HS-27A (cell line): Measurements from ENCODE around the gene PTPRE.

Source experiments
- DNase-seq: peaks from one replicate; pipeline ENCODE4 v3.0.0-alpha.2; 2012; ENCODE audit warnings: low read depth, missing footprints

Gene PTPRE

DNA sequence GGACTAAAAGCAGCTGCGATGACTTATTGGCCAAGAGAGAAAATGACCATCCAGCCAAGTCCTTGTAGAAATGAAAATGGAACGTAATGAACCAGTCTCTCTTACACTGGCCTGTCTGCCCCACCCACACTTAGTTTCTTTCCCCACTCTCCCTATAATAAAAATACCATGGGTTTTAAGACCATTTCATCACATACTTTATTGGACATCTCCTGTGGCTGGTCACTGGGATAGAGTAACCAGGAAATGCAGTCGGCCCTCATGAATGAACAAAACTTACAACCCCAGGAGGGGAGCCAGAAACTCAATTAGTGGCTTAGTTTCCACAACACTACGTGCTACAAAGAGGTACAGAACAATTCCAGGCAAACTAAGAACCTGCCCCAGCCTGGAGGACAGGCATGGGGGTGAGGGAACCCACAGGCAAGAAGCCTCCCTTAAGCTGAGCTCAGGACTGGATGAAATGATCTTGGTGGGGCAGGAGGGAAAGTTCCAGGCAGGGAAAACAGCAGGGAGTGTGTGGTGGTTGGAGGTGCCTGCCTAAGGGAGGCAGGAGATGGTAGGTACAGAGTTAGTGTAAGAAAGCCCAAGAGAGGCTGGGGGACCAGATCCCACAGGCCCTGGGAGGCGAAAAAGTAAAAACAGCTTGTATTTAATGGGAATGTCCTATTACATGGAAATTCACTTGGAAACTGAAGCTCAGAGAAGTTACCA is 189.7 kb downstream of the PTPRE start:
- DNase-seq, result no peak

GRCh38 chr10:128097783-128098182 is 190.9 kb downstream of the PTPRE start:
- DNase-seq, result no peak

- no peak for DNase-seq
These were observed 191.7 kb downstream of the PTPRE start for GRCh38 chr10:128098631-128099030.

- no peak for DNase-seq
These were observed 193.0 kb downstream of the PTPRE start for GRCh38 chr10:128099901-128100300.

DNA sequence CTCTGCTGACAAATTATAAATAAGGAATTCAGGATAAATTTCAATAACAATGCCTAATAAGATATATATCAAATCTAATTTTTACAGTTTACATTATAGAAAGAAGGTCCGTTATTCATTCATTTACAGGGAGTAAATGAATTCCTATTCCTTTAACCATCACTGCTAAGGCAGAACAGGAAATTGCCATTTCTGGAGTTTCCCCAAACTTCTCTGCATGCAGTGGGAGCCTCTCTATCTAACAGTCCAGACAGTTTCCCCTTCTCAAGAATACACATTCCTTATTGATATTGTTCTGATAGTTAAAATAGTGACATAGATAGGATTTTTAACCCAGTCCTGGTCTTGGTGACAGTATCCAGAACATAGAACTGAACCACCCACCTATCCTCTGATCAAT is 195.0 kb downstream of the PTPRE start:
- no peak for DNase-seq

- DNase-seq, result no peak
These were observed 195.8 kb downstream of the PTPRE start for GRCh38 chr10:128102480-128103228.

GRCh38 chr10:128103229-128103714 is 196.4 kb downstream of the PTPRE start:
- DNase-seq, result no peak

- no peak for DNase-seq
These were observed 198.5 kb downstream of the PTPRE start for GRCh38 chr10:128105383-128105782.

DNA sequence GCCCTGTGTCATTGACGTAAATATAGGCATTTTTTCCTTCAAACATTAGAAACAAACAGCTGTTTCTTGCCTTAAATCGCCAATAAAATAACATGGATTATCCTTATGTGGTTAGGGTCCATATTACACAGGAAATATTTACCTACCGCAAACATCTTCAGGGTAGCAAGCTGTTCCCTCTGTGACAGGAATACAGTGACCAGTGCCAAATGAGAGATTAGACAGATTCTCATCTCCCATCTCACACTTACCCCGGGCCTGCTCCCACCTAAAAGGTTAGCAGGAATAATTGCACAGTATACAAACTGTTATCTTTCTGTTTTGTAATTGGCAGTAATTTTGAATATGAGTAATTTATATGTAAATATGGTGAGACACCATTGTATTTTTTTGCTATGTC is 202.8 kb downstream of the PTPRE start:
- DNase-seq, result no peak

- DNase-seq, result no peak
These were observed 203.4 kb downstream of the PTPRE start for GRCh38 chr10:128110339-128110738.

DNA sequence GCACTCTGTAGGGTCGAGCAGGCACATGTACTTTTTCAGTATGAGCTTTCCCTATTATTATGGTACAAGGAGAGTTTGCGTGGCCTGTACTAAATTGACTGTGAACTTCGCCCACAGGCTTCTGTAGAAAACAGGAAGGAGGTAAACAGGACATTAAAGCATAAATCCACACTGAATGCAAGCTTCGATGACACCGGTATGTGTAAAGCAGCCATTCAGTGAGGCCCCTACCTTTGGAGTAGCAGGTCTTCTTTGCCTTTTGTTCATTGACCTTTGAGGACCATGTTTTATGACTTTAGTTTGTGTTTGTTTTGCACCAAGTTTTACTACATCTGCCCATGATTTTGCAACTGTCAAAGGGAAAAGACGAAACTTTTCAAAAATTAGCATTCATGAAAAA is 204.8 kb downstream of the PTPRE start:
- DNase-seq, result no peak

DNA sequence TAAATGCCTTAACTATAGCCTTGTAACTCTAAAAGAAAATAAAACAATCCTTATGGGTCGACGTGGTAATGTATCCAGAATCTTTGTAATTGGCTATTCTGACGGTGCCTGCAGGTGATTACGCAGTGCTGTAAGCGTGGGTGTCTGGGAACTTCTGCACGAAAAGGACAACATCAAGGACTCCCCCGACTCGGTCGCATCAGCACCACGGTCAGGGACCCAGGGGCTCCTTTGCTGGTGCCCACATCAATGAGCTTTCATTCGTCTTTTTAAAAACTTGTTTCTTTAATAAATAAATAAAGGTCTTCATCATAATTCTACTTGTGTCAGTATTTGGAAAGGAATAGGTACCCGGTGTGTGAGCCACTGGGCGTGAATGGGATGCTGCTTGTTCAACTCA is 206.1 kb downstream of the PTPRE start:
- no peak for DNase-seq

DNA sequence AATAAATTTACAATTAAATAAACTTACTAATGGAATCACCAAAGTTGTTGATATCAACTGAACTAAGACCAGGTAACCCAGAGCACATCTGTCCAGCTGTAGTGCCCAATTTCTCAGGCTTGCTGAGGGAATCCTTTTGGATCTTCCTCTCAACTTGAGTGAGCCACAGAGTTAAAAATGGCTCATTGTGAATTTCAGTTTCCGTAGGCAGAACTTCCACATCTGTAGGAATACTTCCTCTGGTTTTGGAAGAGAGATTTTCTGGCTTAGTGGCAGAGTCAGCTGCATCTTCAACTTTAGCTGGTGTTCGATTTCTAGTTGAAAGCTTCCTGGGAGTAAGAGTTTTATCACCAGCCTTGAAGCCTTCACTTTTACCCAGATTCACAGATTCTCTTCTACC is 208.0 kb downstream of the PTPRE start:
- DNase-seq, result no peak

DNA sequence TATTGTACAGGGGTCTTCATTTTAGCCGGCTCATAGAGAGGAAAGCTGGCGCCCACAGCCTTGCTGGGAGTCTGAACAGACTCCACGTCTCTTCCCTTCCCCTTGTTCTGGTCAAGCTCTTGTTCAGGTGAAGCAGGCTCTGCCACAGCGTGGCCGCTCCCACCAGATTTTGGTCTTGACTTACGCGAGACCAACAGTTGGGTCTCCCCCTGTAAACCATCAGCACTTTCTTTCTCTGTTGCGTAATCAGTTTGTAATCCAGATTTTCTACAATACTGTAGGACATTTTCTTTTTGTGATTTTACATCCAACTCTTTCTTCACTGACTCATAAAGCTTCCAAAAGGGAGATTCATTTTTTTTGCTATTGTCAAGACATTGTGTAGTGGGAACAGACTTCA is 208.5 kb downstream of the PTPRE start:
- DNase-seq, result no peak

DNA sequence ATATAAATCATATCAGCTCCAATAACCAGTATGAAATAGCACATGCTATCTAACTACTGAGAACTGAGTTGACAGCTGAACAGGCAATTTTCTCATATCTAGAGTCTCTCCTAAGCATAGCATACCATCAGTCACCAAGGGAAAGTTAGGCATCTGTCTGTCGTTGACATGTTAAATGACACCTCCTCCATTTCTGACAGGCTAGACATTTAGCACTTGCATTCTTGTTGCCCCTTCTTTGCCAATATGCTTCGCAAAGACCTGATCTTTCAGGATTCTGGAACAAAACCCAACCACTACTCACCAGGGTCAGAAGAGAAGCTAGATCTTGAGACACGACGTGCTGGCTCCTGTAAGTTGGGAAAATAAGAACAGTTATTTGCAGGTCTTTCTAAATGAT is 209.3 kb downstream of the PTPRE start:
- no peak for DNase-seq

GRCh38 chr10:128116851-128117615 is 210.1 kb downstream of the PTPRE start:
- no peak for DNase-seq

DNA sequence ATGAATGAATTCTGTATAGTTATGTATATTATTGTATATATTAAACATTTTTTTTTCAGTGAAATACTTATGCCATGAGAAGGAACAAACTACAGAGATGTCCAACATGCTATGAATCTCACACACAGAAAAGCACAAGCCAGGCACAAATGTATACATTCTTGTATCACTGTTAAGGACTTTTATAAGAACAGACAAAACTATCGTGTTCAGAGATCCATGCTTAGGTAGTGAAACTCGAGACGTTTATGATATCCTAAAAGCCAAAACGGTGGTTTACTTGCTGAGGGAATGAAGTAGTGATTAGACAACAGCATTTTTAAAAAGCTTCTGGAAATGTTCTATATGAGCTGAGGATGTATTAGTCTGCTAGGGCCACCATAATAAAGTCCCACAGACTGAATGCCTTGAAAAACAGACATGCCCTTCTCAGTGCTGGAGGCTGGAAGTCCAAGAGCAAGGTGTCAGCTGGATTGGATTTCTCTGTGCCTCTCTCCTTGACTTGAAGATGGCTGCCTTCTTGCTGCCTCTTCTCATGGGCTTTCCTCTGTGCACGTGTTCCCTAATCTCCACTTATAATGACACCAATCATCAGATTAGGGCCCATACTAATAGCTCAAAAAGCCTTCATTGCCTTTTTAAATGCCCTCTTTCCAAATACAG is 215.0 kb downstream of the PTPRE start:
- DNase-seq, result no peak

- DNase-seq, result no peak
These were observed 216.0 kb downstream of the PTPRE start for GRCh38 chr10:128122931-128123330.

GRCh38 chr10:128123846-128124245 is 216.9 kb downstream of the PTPRE start:
- no peak for DNase-seq

- DNase-seq, result no peak
These were observed 218.0 kb downstream of the PTPRE start for GRCh38 chr10:128124813-128125403.

DNA sequence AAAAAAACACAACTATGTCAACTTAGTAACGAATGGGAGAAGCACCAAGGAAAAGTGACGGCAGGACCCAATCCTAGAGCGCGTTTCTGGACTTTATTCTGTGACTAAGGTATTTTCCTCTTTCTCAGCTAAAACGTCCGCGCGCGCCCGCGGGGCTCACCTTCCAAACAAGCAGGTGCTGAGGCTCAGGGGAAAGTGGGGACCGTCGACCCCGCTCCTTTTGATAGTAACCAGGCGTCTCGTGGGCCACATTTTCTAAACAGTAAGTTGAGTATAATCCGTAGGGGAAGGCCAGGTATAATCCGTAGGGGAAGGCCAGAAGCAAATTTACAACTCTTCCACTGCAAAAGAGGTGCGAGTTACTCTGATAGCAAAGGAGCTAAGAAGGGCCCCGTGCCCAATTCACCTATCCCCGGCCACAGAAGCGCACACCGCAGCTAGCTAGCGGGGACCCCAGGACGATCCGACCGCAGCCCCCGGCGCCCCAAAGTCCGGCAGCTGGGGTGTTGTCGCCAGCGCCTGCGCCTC is 218.6 kb downstream of the PTPRE start:
- no peak for DNase-seq
